Hematopoietic multipotent progenitor cell treated with erythropoietin and hydrocortisone succinate and interleukin-3 and kit ligand, for 4 days (in vitro differentiated cells): Measurements from ENCODE around the gene ZNF777.
"Not testable (repeated sequence)": the region's sequence is repeated elsewhere in the genome, so short reads cannot be mapped to it uniquely, and the experiment has no call there.

Source experiments
- DNase-seq: peaks from one replicate; pipeline ENCODE4 v3.0.0-alpha.2; 2015

Gene ZNF777

DNA sequence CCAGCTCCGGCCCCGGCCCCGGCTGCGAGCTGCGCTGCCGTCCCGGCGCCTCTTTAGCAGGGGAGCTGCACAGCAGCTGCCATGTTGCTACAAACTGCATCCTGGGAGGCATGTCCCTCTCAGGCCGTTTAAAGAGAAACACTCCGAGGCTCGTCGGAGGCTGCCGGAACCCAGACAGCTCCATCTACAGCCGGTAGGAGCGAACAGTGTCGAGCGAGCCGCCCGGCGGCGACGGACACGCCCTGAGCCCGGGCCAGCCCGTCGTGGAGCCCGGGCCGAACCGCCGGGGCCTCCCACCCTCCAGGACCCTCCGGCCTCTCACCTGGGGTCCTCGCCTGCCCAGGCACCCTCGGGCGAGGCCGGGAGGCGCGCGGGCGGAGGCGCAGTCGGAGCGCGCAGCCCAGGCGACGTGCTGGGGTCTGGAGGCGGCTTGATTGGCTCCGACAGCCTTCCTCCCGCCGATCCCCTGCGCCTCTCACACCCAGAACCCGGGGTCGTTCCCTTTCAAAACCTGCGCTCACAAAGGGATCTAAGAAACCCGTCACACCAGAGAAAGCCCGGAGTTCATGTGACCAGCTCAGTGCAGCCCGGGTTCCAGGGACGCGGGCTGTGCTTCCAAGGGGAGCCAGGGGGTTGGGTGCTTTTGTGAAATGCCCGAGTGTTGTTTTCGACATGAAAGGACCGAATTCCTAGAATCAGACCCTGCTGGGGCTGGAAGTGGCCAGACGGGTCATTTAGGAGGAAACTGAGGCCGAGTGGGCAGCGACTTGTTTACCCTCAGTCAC lies at the start of gene ZNF777:
Gene ZNF777 (minus strand): TSS at position 570 of the 785 bp plus-strand sequence. CDS start 5,040 bp downstream, outside the sequence.
- peak; percentile 96 for DNase-seq

DNA sequence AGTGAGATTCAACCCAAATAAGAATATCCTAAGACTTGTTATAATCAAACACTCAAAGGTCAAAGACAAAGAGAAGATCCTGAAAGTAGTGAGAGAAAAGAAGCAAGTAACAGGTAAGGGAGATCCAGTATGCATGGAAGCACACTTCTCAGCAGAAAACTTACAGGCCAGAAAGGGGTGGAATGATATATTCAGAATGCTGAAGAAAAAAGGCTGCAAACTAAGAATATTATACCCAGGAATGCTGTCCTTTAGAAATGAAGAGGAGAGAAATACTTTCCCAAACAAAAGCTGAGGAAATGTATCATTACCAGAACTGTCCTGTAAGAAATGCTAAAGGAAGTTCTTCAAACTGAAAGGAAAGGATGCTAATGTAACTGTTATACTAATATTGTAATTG lies 49.4 kb upstream of the ZNF777 start:
- DNase-seq, result no peak

- no peak for DNase-seq
These were observed 48.9 kb upstream of the ZNF777 start for GRCh38 chr7:149509774-149510173.

DNA sequence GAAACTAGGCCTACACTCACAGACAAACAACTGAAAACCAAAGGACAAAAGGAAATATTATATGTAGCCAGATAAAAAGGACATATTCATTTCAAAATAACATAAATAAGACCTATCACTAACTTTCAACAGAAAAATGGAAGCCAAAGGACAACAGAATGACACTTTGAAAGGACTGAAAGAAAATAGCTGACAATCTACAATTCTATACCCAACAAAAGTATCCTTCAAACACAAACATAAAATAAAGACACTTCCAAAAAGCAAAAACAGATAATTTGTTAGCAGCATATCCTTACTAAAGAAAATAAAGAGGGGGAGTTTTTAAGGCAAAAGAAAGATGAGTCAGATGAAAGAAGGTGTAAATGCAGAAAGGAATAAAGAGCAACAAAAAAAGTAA lies 44.7 kb upstream of the ZNF777 start:
- no peak for DNase-seq

GRCh38 chr7:149501651-149502050 lies 40.8 kb upstream of the ZNF777 start:
- DNase-seq, result no peak

- DNase-seq, result no peak
These were observed 40.0 kb upstream of the ZNF777 start for GRCh38 chr7:149500910-149501309.

GRCh38 chr7:149500201-149500600 lies 39.3 kb upstream of the ZNF777 start:
- no peak for DNase-seq

- peak; percentile 40 for DNase-seq
These were observed 37.9 kb upstream of the ZNF777 start for GRCh38 chr7:149498811-149499210.

DNA sequence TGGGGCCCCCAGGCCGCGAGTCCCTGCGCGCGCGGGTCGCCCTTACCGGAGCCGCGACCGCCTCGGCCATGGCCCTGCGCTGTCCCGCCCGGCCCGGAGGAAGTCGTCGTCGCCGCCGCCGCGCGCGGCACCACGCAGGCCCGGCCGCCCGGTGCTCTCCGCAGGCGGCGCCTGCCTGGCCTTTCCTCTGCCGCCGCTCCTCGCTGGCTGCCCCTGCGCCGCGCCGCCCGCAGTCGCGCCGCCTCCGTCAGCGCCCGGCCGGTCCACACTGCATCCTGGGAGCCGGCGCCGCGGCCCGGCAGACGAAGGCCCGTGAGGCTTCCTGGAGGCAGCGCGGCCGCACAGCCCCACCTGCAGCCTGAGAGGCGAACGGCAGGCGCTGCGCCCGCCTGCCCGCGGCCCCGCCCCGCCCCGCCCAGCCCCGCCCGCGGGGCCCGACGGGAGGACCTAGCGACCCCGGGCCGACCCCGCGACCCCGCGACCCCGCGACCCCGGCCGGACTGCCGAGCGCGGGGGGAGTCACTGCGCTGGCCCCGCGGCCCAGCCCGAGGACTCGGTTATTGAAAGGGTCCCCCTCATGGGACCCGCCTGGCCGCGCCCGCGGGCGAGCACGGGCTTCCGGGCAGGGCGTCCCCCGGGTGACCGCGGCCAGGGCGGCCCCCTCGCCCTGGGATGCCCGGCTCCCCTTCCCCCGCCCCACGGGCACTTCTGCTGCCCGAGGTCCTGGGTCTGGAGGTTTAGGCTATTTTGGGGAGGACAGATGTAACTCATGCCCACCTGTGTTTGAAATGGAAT lies 36.8 kb upstream of the ZNF777 start, which contains the start of gene ZNF746:
Gene ZNF746 (minus strand): TSS at position 343 of the 795 bp plus-strand sequence. CDS start 273 bp downstream, at position 70.
- peak; percentile 95 for DNase-seq

DNA sequence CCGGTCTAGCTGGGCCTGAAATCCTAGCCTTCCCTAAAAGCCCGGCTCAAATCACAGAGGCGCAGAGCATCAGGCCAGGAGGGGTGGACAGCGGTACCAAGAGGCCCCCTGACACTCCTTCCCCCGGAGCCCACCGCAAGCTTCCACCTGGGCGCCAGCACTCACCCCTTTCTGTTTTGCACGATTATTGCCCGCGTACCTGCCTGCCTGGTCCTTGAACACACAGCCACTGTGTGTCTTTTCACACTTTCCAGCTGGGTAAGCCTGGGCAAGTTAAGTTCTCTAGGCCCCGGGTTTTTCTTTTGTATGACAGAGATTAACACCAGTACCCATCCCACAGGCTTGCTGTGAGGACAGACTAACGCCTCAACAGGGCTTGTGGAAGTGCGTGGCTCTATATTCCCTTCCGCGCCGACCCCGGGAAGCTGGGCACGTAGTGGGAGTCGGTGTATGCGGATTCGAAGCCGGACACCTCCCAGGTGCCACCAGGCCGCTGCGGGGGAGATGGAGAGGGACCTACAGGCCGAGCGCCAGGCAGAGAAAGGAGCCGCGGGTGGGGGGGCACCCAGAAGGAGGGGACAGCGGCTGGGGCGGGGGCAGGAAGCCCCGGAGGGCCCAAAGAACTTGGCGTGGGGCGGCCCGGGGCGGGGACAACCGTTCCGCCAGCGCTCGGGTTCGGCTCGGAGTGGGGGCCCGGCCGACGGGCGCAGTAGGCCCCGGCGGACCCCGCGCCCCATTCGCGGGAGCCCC lies 36.0 kb upstream of the ZNF777 start:
- DNase-seq, result peak; percentile 62

GRCh38 chr7:149495785-149496641 lies 35.2 kb upstream of the ZNF777 start:
- peak; percentile 76 for DNase-seq

DNA sequence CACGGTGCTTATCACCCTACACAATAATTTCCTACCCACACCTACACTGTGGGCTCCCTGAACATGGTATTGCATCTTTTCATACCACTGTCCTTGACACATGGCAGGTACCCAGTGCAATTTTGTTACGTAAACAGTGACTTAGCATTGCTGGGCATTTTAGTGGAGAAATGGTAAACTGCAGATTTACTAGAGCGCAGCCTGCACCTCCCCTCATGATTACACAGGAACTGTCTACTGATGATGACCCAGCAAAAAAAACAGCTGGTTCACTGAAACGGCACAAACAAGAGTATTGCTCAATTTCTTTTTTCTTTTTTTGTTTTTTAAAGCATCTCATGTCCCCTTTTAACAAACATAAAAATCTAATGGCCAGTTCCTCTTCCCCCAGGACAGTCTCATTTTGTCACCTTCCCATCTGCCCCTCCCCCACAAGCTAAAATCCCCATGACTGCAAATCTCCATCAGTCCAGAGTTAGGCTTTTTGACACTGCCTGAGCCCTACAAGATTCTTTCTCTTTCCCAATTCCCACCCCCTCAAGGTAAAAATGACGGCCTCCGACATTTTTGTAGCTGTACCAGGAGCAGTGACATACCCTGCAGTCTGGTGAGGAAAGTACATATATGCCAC lies 34.0 kb upstream of the ZNF777 start:
- DNase-seq, result peak; percentile 89

DNA sequence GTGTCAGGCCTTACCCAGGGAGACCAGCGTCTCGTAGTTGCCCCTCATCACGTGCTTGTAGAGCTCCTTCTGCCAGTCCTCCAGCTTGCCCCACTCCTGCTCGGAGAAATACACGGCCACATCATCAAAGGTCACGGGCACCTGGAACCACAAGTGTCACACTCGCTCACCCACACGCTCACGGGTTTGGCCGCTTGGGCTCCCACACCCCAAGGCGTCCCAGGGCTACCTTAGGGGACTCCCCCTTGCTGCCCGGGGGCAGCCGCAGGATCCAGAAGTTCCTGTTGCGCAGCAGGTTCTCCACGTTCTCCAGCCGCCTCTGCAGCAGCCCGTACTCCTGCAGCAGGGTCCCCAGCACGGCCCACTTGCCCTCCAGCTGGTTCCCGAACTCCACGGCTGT lies 33.1 kb upstream of the ZNF777 start:
- DNase-seq, result not testable (repeated sequence)

DNA sequence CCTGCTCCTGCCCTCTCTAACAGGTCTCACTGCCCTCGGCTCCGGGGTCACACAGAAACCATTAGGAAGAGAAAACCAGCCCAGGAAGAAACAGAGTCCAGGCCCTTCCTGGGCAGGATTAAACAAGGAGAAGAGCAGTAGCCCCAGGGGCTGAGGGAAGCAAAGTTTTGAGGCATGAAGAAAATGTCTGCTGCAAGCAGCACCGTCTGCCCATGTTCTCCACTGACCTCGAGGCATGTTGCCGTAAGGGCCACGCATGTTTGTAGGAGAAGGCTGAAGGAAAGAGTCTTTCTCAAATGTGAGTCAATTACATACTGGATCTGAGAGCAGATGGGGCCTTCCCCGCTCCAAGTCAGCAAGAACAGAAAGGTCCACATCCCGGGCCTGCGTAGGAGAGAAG lies 32.5 kb upstream of the ZNF777 start:
- DNase-seq, result no peak

DNA sequence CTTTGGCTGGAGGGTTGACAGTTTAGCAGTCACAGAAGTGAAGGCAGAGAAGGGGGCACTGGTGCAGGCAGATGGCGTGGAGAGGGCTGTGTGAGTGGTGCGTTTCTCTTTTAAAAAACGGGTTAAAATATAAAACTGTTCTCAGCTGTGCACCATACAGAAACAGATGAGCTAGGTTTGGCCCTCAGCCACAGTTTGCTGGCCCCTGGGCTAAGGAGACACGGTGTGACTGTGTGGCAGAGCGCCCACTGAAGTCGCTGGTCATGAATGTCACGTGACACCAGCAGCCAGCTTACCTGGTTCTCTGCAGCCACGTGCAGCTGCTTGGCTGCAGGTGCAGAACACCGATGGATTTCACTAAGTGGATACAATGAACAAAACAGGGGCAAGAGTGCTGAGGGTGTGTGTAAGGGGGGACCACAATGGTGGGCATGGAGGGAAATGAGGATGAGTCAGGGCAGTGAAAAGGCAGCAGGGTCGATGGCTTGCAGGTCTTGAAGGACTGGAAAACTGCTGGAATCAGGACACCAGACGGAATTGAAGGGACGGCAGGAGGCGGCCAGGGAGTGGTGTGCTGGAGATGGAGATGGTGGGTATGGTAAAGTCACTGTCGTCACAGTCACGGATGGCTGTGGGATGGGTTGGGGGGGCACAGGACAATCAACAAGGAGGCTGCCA lies 29.4 kb upstream of the ZNF777 start:
- DNase-seq, result no peak

GRCh38 chr7:149489391-149490024 lies 28.6 kb upstream of the ZNF777 start:
- DNase-seq, result peak; percentile 22

- no peak for DNase-seq
These were observed 18.7 kb upstream of the ZNF777 start for GRCh38 chr7:149479568-149479967.

DNA sequence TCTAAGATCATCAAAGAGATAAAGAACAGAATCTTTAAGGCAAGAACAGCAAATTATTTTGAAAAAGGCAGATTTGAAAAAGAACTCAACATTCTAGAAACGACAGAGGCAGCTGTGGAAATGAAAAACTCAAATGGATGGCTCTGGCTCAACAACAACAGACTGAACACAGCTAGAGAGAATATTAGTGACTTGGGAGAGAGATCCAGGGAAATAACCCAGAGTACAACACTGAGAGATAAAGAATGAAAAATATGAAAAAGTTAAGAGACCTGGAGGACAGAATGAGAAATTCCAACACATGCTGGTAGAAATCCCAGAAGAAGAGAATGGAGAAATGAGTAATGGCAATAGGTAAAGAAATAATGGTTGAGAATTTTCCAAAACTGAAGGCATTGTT lies 17.9 kb upstream of the ZNF777 start:
- DNase-seq, result no peak

GRCh38 chr7:149477494-149478443 lies 16.9 kb upstream of the ZNF777 start:
- DNase-seq, result no peak
